NCI-H2227 (cell line): Measurements from ENCODE around the gene ASPM.
A peak's percentile ranks its signal among the peaks of the same experiment; 100 is the strongest.

Experiments
- DNase-seq: peaks from one replicate; lab custom pipeline; 2025; ENCODE audit not compliant: unreplicated experiment; lab: John Stamatoyannopoulos, UW

ASPM gene, protein sequence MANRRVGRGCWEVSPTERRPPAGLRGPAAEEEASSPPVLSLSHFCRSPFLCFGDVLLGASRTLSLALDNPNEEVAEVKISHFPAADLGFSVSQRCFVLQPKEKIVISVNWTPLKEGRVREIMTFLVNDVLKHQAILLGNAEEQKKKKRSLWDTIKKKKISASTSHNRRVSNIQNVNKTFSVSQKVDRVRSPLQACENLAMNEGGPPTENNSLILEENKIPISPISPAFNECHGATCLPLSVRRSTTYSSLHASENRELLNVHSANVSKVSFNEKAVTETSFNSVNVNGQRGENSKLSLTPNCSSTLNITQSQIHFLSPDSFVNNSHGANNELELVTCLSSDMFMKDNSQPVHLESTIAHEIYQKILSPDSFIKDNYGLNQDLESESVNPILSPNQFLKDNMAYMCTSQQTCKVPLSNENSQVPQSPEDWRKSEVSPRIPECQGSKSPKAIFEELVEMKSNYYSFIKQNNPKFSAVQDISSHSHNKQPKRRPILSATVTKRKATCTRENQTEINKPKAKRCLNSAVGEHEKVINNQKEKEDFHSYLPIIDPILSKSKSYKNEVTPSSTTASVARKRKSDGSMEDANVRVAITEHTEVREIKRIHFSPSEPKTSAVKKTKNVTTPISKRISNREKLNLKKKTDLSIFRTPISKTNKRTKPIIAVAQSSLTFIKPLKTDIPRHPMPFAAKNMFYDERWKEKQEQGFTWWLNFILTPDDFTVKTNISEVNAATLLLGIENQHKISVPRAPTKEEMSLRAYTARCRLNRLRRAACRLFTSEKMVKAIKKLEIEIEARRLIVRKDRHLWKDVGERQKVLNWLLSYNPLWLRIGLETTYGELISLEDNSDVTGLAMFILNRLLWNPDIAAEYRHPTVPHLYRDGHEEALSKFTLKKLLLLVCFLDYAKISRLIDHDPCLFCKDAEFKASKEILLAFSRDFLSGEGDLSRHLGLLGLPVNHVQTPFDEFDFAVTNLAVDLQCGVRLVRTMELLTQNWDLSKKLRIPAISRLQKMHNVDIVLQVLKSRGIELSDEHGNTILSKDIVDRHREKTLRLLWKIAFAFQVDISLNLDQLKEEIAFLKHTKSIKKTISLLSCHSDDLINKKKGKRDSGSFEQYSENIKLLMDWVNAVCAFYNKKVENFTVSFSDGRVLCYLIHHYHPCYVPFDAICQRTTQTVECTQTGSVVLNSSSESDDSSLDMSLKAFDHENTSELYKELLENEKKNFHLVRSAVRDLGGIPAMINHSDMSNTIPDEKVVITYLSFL (N-terminal part only)

DNA sequence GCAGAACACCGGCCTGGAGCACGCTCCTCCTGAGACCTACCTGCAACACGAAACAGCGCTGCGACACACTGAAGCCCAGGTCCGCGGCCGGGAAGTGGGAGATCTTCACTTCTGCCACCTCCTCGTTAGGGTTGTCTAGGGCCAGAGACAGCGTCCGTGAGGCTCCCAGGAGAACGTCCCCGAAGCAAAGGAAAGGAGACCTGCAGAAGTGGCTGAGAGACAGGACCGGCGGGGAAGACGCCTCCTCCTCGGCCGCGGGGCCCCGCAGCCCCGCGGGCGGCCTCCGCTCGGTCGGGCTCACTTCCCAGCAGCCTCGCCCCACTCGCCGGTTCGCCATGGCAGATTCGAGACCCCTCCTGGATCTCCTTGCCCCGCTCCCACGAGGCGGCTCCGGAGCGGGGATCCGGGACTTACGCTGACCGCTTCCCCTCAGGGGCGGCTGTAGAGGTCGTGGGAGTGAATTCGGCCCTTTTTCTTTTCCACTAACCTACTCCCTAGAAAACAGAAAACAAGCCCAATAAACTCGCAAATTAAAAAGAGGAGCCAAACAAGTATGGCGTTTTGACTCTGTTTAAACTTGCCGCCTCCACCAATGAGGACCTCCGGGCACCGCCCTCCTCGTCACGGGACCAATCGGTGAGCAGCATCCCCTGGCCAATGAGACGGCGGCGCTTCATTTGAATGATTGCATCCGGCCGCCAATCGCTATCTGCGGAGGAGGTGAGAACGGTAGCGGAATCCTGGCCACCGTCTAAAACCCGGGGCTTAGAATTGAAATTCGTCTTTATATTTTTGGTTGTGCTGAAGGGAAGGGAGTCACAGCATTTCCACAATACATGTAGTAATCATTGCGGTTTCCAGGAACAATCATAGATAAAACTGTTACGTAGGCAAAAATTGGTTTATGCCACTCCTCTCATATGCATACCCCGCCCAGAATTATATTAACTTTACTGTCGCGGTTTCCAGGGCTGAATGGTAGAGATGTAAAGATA is at the start of gene ASPM:
Gene ASPM (minus strand): TSS at position 569 of the 995 bp plus-strand sequence. CDS start 232 bp downstream, at position 337.
- DNase-seq: peak; percentile 95

GRCh38 chr1:197195100-197195499 is 48.6 kb upstream of the ASPM start:
- no peak for DNase-seq

GRCh38 chr1:197184190-197184589 is 37.7 kb upstream of the ASPM start:
- no peak for DNase-seq

DNA sequence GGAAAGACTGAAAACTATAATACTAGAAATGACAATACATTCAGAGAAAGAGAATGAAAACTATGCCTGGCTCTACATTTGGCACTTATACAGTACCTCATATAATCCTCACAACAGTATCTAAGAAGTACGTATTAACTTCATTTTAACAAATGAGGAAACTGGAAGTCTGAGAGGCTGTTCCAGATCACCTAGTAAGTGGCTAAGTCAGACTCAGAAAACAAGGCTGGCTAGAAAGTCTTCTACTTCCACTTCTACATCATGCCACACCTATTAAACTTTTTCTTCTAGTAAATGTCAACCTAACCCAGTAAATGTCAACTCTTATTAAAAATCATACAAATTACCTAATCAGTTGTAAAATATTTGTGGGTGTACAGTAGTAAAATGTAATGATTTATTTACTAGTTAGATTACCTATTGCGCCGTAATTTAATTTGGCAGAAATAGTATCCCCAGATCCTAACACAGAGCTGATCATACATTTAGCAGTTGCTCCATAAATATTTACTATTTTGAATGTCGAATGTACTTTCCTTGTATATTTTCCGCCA is 36.8 kb upstream of the ASPM start:
- DNase-seq: no peak

DNA sequence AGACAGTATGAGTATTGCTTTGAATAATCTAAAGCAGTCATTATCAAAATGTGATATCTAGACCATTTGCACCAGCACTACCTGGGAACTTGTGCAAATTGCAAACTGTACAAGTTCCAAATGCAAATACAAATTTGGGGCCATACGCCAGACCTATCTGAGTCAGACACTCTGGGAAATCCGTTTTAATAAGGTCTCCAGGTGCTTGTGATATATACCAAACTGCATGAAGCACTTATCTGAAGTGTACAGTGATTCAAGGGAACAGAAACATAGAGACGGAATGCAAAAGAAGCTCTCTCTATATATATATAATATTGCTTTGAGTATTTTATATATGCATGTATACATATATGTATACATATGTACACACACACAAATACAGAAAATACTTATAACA is 36.2 kb upstream of the ASPM start:
- no peak for DNase-seq

DNA sequence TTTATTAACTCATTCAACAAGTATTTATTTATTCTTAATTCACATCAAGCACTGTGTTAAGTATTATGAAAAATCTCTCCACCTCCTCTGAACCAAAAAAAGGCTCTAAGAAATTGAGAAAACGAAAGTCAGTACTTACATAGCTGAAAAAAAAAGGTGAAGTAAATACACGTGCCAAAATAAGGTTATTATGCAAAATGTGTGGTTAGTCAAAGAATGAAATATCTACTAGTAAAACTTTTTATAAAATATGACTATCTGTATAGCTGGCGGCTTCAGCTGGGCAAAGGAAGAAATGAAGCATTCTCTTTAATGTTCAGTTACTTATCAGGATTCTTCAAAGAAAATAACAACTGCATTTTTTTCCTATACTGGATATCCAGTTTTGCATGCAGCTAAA is 35.5 kb upstream of the ASPM start:
- no peak for DNase-seq

GRCh38 chr1:197180252-197180878 is 33.9 kb upstream of the ASPM start:
- peak; percentile 57 for DNase-seq

DNA sequence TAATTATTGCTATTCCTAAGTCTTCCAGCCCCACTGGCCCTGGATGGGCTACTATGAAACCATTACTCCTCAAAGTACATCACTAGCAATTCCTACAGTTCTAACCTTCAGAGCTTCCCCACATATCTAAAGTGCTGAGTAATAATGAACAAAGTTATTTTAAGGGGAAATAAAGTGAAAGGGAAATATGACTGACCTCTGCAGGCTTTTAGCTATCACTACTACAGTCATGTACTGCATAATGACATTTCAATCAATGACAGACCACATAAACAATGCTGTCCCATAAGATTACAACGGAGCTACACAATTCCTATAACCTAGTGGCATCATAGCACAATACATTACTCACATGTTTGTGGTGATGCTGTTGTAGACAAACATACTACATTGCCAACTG is 32.5 kb upstream of the ASPM start:
- DNase-seq: no peak

GRCh38 chr1:197174818-197175217 is 28.3 kb upstream of the ASPM start:
- no peak for DNase-seq

DNA sequence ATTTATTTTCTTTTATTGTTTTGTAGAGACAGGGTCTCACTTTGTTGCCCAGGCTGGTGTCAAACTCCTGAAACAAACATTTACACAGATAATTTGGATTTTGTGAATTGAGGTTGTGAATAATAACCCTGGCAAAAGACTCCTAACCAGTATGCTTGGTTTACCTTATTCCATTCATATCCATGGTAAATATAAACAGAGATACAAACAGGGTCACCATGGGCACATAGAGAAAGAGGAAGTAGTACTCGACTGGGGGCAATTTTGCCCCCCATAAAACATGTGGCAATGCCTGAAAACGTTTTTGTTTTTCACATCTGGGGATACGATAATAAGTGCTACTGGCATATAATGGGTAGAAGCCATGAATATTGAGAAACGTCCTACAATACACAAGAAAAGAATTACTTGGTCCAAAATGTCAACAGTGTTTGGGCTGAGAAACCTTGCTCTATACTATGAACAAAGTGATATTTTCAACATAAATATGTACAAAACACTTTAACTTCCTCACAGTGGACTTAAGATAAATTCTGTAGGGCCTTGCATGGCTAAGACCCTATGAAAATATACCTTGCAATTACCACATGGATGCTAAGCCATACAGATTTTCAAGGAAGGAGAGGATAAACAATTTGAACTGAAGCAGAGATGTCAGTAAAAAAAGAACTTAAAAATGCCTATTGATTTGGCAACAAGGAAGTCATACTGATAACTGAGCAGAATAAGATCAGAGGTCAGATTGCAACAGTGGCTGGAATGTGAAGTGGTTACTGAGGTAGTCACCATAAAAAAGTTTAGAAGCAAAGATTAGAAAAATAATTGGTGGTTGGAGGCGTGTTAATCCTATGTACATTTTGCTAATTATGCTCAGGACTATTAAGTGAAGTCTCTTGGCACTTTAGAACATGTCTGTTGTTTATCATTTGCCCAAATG is 27.4 kb upstream of the ASPM start:
- no peak for DNase-seq

DNA sequence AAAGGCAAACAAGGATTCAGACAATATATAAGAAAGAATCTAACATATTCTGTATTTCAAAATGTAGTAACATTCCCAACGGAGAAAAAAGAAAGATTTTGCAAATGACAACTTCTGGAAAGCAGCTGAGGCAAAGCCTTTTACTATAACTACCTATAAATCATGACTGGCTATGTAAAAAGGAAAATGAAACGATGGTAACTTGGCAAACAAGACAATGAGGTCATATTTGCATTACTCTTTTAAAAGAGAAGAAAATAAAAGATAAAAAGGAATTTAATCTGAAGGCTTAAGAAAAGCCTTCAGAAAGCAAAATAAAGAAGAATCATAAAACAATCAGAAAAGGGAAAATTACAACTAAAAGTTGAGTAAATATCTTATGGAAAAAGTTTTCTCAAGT is 25.1 kb upstream of the ASPM start:
- DNase-seq: no peak

DNA sequence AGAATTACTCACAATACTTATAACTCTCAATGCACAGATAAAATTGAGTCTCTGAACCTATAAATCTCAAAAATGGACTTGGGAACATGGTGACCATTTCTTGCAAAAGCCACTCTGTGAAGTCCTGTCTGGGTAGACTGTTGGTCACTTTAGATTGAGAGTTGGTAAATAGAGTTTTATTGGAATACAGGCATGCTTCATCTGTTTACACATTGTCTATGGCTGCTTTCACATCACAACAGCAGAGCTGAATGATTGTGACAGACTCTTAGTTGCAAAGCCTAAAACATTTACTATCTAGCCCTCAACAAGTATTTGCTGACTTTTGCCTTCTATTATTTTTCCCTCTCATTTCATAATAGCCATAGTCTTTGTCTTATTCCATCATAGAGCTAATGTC is 24.1 kb upstream of the ASPM start:
- DNase-seq: no peak

DNA sequence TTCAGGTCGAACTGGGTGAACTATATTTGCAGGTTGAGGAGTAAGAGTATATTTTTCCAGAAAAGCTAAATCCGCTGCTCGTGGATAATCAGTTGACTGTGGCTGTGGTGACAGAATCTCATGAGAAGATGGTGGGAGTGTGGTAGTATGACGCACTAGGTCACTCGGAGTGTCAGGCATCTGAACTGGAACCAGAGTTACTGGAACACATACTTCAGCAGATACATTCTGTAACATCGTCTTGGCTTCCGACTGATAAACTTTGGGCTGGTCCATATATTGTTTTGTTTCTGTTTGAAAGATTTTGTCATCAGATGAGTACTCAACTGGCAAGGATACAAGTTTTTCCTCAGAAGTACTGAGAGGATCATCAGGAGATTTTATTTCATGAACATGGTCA is 13.0 kb upstream of the ASPM start:
- DNase-seq: no peak

DNA sequence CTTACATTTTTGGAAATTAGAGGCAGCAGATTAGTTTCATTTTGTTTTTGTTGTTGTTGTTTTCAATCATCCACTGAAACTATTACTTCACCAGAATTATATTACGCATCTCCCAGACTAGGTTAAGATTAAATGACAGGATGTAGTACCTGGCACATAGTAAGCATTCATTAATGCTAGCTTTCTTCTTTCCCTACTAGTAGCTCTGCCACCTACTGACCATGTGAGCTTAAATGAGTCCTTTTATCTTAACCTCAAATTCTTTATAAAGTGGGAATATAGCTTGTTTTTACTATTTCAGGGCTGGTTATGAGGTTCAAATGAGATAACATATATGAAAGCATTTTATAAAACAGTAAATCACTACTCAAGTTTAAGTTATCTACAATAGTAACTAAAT is 10.2 kb upstream of the ASPM start:
- DNase-seq: no peak

DNA sequence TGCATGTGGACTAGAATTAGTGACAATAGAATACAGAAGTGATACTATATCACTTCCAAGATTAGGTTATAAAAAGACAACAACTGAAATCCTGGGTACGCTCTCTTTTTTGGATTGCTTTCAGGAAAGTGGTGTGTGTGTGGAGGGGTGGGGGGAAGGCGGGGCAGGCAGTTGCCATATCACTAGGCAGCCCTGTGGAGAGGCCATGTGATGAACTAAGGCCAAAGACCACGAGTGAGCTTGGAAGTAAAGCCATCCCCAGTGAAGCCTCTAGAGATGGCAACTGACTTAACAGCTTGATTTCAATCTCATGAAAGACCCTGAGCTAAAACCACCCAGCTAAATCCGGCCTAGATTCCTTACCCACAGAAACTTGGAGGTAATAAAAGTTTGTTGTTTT is 6.2 kb upstream of the ASPM start:
- DNase-seq: no peak

DNA sequence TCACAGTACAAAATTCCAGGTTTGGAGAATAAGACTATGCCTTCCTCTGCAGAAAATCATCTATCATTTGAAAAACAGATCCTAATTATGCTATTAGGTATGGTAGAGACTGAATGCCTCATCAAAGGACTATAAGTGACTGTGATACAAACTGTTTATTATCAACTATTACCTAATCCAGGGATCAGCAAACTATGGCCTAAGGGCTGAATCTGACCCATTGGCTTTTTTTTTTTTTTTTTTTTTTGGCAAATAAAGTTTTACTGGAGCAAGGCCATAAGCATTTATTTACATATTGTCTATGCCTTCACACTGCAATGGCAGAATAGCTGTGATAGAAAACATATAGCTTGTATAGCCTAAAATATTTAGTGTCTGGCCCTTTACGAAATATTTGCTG is 4.7 kb upstream of the ASPM start:
- DNase-seq: no peak

DNA sequence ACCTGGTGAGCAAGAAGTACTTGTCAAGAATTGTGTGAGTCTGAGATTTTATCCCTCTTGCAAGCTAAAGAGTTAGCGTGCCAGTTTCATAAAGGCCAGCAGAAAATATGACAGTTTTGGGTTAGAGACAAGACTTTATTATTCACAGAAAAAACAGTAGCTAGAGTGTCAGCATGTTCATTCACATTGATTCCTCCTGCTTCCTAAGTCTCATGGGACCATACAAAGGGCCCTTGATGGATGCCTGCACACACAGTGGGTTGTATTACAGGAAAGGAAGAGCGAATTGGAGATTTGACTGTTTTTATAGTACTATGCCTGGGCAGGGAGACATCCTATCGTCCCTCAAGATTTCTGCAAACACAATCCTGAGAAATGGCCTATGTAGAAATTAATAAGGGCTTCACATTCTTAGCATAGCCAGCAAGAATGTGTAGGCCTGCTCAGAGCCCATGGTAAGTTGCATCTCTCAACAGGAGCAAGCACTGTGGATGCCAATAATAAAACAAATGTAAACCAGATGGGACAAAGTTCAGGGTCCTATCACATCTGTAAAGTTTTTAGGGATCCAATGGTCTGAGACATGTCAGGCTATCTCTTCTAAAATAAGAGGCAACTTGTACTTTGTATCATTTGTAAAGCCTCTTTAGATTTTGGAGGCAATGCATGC is 4.0 kb upstream of the ASPM start:
- DNase-seq: no peak

DNA sequence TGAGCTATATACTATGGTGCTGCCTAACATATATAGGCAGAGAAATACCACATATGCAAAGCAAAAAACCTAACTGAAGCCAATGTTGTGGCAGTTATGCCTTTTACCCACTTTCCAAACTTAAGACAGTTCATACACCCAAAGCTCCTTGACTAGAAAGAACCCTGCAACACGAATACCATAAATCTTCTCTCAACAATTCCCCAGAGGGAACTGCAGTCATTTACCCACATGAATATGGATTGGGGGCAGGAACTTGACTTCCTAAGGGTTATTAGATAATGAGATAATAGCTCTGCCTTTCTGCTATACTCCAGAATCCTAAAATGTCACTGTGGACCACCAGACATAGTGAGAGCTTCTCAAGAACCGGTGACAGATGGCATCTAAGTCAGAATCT is 2.9 kb upstream of the ASPM start:
- DNase-seq: no peak
